Measurements from ENCODE around the gene UBAP1.
A peak's percentile ranks its signal among the peaks of the same experiment; 100 is the strongest.

UBAP1 gene

GRCh38 chr9:34177593-34178435 lies 1.0 kb upstream of the UBAP1 start:
- Histone ChIP-seq H2AFZ (ENCODE audit: low read depth, low read length) (no peak overlapping the region), H3K18ac (ENCODE audit: low read depth in 1 of 2, low read length in 2 of 2) (no peak overlapping the region), H3K4ac (ENCODE audit: low read depth in 1 of 2, low read length in 2 of 2) (peak overlapping the region in 1 of 2 experiments; percentile 73), H3K9ac (ENCODE audit: low read length) (peak overlapping the region; percentile 96), H2AK5ac (ENCODE audit: low read length, severe bottlenecking) (no peak overlapping the region), H3K23ac (ENCODE audit: low read length in 2 of 2) (no peak overlapping the region), H3K27me3 (ENCODE audit: control insufficient read depth in 1 of 2, insufficient read depth in 1 of 2, low read length in 2 of 2) (no peaks in the 10 kb centered on the region), H3K36me3 (ENCODE audit: control insufficient read depth in 1 of 2, insufficient read depth in 2 of 2, low read depth in 1 of 2, low read length in 2 of 2) (peaks cover 0 to 3% of the 10 kb centered on the region in 2 experiments), H2BK120ac (ENCODE audit: low read depth, low read length) (no peak overlapping the region), H3K27ac (ENCODE audit: low read length, poor library complexity, severe bottlenecking) (no peak overlapping the region), H3K4me2 (ENCODE audit: low read length, poor library complexity, severe bottlenecking) (peak overlapping the region; percentile 91), H3K4me1 (ENCODE audit: control insufficient read depth, insufficient read depth, low read depth, low read length) (peaks cover 5% of the 10 kb centered on the region), H2BK5ac (ENCODE audit: low read depth, low read length, poor library complexity, severe bottlenecking) (no peak overlapping the region), H4K91ac (ENCODE audit: low read length) (no peak overlapping the region), H2BK15ac (ENCODE audit: low read depth, poor library complexity, severe bottlenecking) (no peak overlapping the region), H4K8ac (ENCODE audit: low read length) (no peak overlapping the region), H3K14ac (ENCODE audit: low read length in 2 of 2) (no peak overlapping the region), H3K9me3 (ENCODE audit: control insufficient read depth, low read length) (no peaks in the 10 kb centered on the region), H2BK12ac (ENCODE audit: low read length in 2 of 2) (no peak overlapping the region), H3K79me1 (replicated peaks; ENCODE audit: low read length, poor library complexity, severe bottlenecking) (peaks cover 6% of the 10 kb centered on the region), H3K4me3 (ENCODE audit: insufficient read depth in 1 of 2, low read depth in 1 of 2, low read length in 2 of 2) (peak overlapping the region; percentile 82 to 92)
- no peak for DNase-seq
- 84% methylated on average over 11 of the region's 17 CpGs for WGBS

- Histone ChIP-seq H3K4me1 (ENCODE audit: control insufficient read depth, insufficient read depth, low read depth, low read length) (peaks cover 5% of the 10 kb centered on the region), H3K4me3 (ENCODE audit: insufficient read depth in 1 of 2, low read depth in 1 of 2, low read length in 2 of 2) (peak overlapping the region; percentile 82 to 92), H3K27me3 (ENCODE audit: control insufficient read depth in 1 of 2, insufficient read depth in 1 of 2, low read length in 2 of 2) (no peaks in the 10 kb centered on the region), H2BK12ac (ENCODE audit: low read length in 2 of 2) (peak overlapping the region in 1 of 2 experiments; percentile 59), H3K9me3 (ENCODE audit: control insufficient read depth, low read length) (no peaks in the 10 kb centered on the region), H3K79me1 (replicated peaks; ENCODE audit: low read length, poor library complexity, severe bottlenecking) (peaks cover 6% of the 10 kb centered on the region), H3K23ac (ENCODE audit: low read length in 2 of 2) (peak overlapping the region in 1 of 2 experiments; percentile 93), H2AFZ (ENCODE audit: low read depth, low read length) (peak overlapping the region; percentile 83), H2BK15ac (ENCODE audit: low read depth, poor library complexity, severe bottlenecking) (peak overlapping the region; percentile 99), H2BK5ac (ENCODE audit: low read depth, low read length, poor library complexity, severe bottlenecking) (peak overlapping the region; percentile 93), H3K4me2 (ENCODE audit: low read length, poor library complexity, severe bottlenecking) (peak overlapping the region; percentile 70), H3K9ac (ENCODE audit: low read length) (peak overlapping the region; percentile 96), H3K14ac (ENCODE audit: low read length in 2 of 2) (peak overlapping the region in 1 of 2 experiments; percentile 53), H2AK5ac (ENCODE audit: low read length, severe bottlenecking) (peak overlapping the region; percentile 92), H3K27ac (ENCODE audit: low read length, poor library complexity, severe bottlenecking) (peak overlapping the region; percentile 78), H2BK120ac (ENCODE audit: low read depth, low read length) (peak overlapping the region; percentile 21), H3K18ac (ENCODE audit: low read depth in 1 of 2, low read length in 2 of 2) (peak overlapping the region; percentile 87 to 96), H3K4ac (ENCODE audit: low read depth in 1 of 2, low read length in 2 of 2) (peak overlapping the region in 1 of 2 experiments; percentile 32), H4K8ac (ENCODE audit: low read length) (peak overlapping the region; percentile 95), H3K36me3 (ENCODE audit: control insufficient read depth in 1 of 2, insufficient read depth in 2 of 2, low read depth in 1 of 2, low read length in 2 of 2) (peaks cover 3% of the 10 kb centered on the region in 2 experiments), H4K91ac (ENCODE audit: low read length) (peak overlapping the region; percentile 83)
- WGBS = 4% methylated on average over 30 of the region's 30 CpGs
- peak; percentile 73 for DNase-seq
Measured at GRCh38 chr9:34179213-34180136, 632 bp downstream of the UBAP1 start.

- no peak overlapping the region for H4K91ac ChIP-seq (ENCODE audit: low read length)
- 0% methylated on average over 1 of the region's 3 CpGs for WGBS
- H3K79me1 ChIP-seq (replicated peaks; ENCODE audit: low read length, poor library complexity, severe bottlenecking) = no peaks in the 10 kb centered on the region
- peak; percentile 94 for DNase-seq
- peak overlapping the region; percentile 95 for H3K27ac ChIP-seq (ENCODE audit: low read length, poor library complexity, severe bottlenecking)
- H3K4me3 ChIP-seq (ENCODE audit: insufficient read depth in 1 of 2, low read depth in 1 of 2, low read length in 2 of 2) = peak overlapping the region in 1 of 2 experiments; percentile 44
- no peak overlapping the region for H4K8ac ChIP-seq (ENCODE audit: low read length)
- H3K4me2 ChIP-seq (ENCODE audit: low read length, poor library complexity, severe bottlenecking) = peak overlapping the region; percentile 1
- peaks cover 16% of the 10 kb centered on the region for H3K4me1 ChIP-seq (ENCODE audit: control insufficient read depth, insufficient read depth, low read depth, low read length)
- H2AK5ac ChIP-seq (ENCODE audit: low read length, severe bottlenecking) = no peak overlapping the region
- H2BK120ac ChIP-seq (ENCODE audit: low read depth, low read length) = no peak overlapping the region
- no peak overlapping the region for H3K23ac ChIP-seq (ENCODE audit: low read length in 2 of 2)
- peak overlapping the region; percentile 79 for H3K9ac ChIP-seq (ENCODE audit: low read length)
- H3K36me3 ChIP-seq (ENCODE audit: control insufficient read depth in 1 of 2, insufficient read depth in 2 of 2, low read depth in 1 of 2, low read length in 2 of 2) = peaks cover 11 to 14% of the 10 kb centered on the region in 2 experiments
- H2AFZ ChIP-seq (ENCODE audit: low read depth, low read length) = no peak overlapping the region
- peak overlapping the region; percentile 92 for H2BK5ac ChIP-seq (ENCODE audit: low read depth, low read length, poor library complexity, severe bottlenecking)
- H3K27me3 ChIP-seq (ENCODE audit: control insufficient read depth in 1 of 2, insufficient read depth in 1 of 2, low read length in 2 of 2) = no peaks in the 10 kb centered on the region
- H3K14ac ChIP-seq (ENCODE audit: low read length in 2 of 2) = no peak overlapping the region
- no peak overlapping the region for H2BK15ac ChIP-seq (ENCODE audit: low read depth, poor library complexity, severe bottlenecking)
- no peaks in the 10 kb centered on the region for H3K9me3 ChIP-seq (ENCODE audit: control insufficient read depth, low read length)
- H3K4ac ChIP-seq (ENCODE audit: low read depth in 1 of 2, low read length in 2 of 2) = no peak overlapping the region
- H2BK12ac ChIP-seq (ENCODE audit: low read length in 2 of 2) = no peak overlapping the region
- H3K18ac ChIP-seq (ENCODE audit: low read depth in 1 of 2, low read length in 2 of 2) = no peak overlapping the region
Measured at GRCh38 chr9:34185778-34186551, 7.1 kb downstream of the UBAP1 start.
